ENCODE results near the gene CD74.

DNA sequence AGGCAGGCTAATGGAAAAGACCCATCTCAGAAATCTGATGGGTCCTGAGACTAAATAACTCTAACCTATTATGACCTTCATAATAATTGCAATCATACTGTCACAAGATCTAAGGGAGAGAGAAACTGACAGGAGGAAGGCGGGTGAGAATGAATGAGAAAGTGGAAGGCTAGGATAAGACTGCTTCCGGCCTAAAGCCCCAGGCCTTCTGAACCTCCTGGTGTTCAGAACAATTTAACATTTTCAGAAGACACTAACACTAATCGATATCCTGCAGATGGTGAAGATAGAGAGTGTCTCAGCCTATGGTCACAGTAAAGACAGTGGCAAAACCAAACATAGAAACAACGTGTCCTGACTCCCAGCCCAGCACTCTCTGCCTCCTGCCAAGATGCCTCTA, 35.6 kb upstream of the CD74 start:
- TF ChIP-seq CTCF (conservative IDR thresholded peaks at IDR 0.05) (no peak), ZFX (IDR thresholded peaks at IDR 0.05) (no peak)

All from C4-2B (cell line).